Measurements from ENCODE around the gene OR56A1.
A peak's percentile ranks its signal among the peaks of the same experiment; 100 is the strongest.
"Not testable (repeated sequence)": the region's sequence is repeated elsewhere in the genome, so short reads cannot be mapped to it uniquely, and the experiment has no call there.

OR56A1 gene

GRCh38 chr11:6030708-6031405, at the start of gene OR56A1:
TSS of gene OR56A1 (minus strand) at chr11:6030758. CDS start at chr11:6027692, 3,066 bp downstream.
- no peak for DNase-seq (ENCODE audit: low spot score)

- DNase-seq (ENCODE audit: low spot score), result no peak
These were observed 48.9 kb upstream of the OR56A1 start for GRCh38 chr11:6079463-6079862.

- DNase-seq (ENCODE audit: low spot score), result no peak
These were observed 47.2 kb upstream of the OR56A1 start for GRCh38 chr11:6077723-6078122.

- DNase-seq (ENCODE audit: low spot score), result not testable (repeated sequence)
These were observed 45.9 kb upstream of the OR56A1 start for GRCh38 chr11:6076443-6076842.

- no peak for DNase-seq (ENCODE audit: low spot score)
These were observed 36.9 kb upstream of the OR56A1 start for GRCh38 chr11:6067502-6067901.

GRCh38 chr11:6062691-6063358, 32.3 kb upstream of the OR56A1 start:
- DNase-seq (ENCODE audit: low spot score), result no peak

GRCh38 chr11:6061475-6061874, 30.9 kb upstream of the OR56A1 start:
- no peak for DNase-seq (ENCODE audit: low spot score)

- no peak for DNase-seq (ENCODE audit: low spot score)
These were observed 26.9 kb upstream of the OR56A1 start for GRCh38 chr11:6057452-6057851.

- no peak for DNase-seq (ENCODE audit: low spot score)
These were observed 25.0 kb upstream of the OR56A1 start for GRCh38 chr11:6055569-6055968.

GRCh38 chr11:6052374-6052773, 21.8 kb upstream of the OR56A1 start:
- DNase-seq (ENCODE audit: low spot score), result no peak

- no peak for DNase-seq (ENCODE audit: low spot score)
These were observed 10.3 kb upstream of the OR56A1 start for GRCh38 chr11:6040874-6041273.

- no peak for DNase-seq (ENCODE audit: low spot score)
These were observed 3.1 kb downstream of the OR56A1 start for GRCh38 chr11:6027501-6027900.

GRCh38 chr11:6025056-6025455, 5.5 kb downstream of the OR56A1 start:
- DNase-seq (ENCODE audit: low spot score), result no peak

- DNase-seq (ENCODE audit: low spot score), result peak; percentile 43
These were observed 7.6 kb downstream of the OR56A1 start for GRCh38 chr11:6022956-6023355.

- DNase-seq (ENCODE audit: low spot score), result no peak
These were observed 17.5 kb downstream of the OR56A1 start for GRCh38 chr11:6013042-6013441.

GRCh38 chr11:6012035-6012668, 18.4 kb downstream of the OR56A1 start:
- DNase-seq (ENCODE audit: low spot score), result no peak

GRCh38 chr11:6006846-6007245, 23.7 kb downstream of the OR56A1 start, which contains the start of gene OR56A4:
TSS of gene OR56A4 (minus strand) at chr11:6006946. CDS start at chr11:6002992, 3,954 bp downstream.
- no peak for DNase-seq (ENCODE audit: low spot score)

GRCh38 chr11:6006395-6006794, 24.2 kb downstream of the OR56A1 start:
- DNase-seq (ENCODE audit: low spot score), result no peak

- no peak for DNase-seq (ENCODE audit: low spot score)
These were observed 28.3 kb downstream of the OR56A1 start for GRCh38 chr11:6002202-6002699.

GRCh38 chr11:5994791-5995190, 35.8 kb downstream of the OR56A1 start:
- DNase-seq (ENCODE audit: low spot score), result no peak

GRCh38 chr11:5992604-5993251, 37.8 kb downstream of the OR56A1 start:
- DNase-seq (ENCODE audit: low spot score), result peak; percentile 64

GRCh38 chr11:5992150-5992549, 38.4 kb downstream of the OR56A1 start:
- no peak for DNase-seq (ENCODE audit: low spot score)

All from iPS-NIHi11 (cell line).